ENCODE data around the gene BSND.

DNA sequence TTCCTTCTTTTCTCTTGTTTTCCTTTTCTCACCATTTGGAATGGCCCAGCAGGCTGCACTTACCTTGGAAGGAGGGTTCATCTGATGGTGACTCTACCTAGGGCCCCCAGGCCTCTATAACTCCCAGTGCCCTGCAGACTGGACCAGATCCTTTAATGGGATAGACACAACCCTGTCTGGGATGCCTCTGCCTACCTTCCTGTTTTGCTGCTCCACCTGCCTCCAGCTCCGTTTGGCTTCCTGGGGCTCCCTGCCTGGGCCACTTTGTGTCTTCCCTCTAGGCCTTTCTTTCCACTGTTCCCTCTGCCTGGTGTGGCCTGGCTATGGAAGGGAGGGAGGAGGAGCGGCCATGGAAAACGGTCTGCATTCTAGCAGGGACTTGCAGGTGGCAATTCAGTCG, 48.1 kb downstream of the BSND start:
- no peak for TF ChIP-seq POLR2A (IDR thresholded peaks at IDR 0.05)
- TF ChIP-seq, protein P1, sequence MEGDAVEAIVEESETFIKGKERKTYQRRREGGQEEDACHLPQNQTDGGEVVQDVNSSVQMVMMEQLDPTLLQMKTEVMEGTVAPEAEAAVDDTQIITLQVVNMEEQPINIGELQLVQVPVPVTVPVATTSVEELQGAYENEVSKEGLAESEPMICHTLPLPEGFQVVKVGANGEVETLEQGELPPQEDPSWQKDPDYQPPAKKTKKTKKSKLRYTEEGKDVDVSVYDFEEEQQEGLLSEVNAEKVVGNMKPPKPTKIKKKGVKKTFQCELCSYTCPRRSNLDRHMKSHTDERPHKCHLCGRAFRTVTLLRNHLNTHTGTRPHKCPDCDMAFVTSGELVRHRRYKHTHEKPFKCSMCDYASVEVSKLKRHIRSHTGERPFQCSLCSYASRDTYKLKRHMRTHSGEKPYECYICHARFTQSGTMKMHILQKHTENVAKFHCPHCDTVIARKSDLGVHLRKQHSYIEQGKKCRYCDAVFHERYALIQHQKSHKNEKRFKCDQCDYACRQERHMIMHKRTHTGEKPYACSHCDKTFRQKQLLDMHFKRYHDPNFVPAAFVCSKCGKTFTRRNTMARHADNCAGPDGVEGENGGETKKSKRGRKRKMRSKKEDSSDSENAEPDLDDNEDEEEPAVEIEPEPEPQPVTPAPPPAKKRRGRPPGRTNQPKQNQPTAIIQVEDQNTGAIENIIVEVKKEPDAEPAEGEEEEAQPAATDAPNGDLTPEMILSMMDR (IDR thresholded peaks at IDR 0.05): no peak
